ENCODE results near the gene AR.

AR gene

DNA sequence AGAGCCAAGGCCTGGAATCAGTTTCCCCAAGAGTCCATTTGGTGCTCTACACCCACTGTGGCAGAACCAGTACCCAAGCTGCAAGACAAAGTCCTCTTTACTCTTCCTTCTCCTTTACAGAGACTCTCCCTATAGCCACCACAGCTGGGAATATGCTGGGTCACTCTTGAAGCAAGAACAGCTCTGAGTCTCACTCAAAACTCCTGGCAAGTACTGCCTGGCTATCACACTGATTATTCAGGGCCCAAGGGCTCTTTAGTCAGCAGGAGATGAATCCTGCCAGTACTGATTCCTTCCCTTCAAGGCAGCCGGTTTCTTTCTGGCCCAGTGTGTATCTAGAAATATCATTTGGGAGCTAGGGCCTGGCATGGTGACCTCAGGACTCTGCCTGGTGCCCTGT is 130.9 kb downstream of the AR start:
- Histone ChIP-seq H3K4me3 (ENCODE audit: insufficient read depth, low read length, poor library complexity, severe bottlenecking) (no peak overlapping the region), H3K27ac (ENCODE audit: low read depth, low read length) (no peak overlapping the region)

DNA sequence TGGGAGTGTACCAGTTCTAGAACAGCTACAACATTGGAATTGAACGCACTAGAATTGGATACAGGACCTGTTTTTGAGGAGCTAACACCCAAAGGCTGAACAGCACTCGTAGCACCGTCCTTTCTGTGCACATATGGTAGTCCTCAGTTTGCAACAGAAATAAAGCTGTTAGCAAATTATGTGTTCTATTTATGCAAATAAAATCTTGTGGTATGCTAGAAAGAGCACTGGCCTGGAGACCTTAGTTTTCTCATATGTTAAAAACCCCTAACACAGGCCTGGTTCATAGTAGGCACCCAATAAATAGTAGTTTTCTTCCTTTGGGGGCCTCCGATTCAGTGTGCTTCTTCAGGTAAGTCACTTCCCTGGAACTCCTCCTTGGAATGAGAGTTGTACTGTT is 140.3 kb downstream of the AR start:
- Histone ChIP-seq H3K36me3 (ENCODE audit: low read length) (no peaks in the 10 kb centered on the region), H3K9ac (ENCODE audit: low read length) (no peak overlapping the region), H2AFZ (ENCODE audit: low read depth, low read length, severe bottlenecking) (no peak overlapping the region), H4K20me1 (ENCODE audit: low read depth, low read length) (no peaks in the 10 kb centered on the region), H3K27ac (ENCODE audit: low read depth, low read length) (no peak overlapping the region), H3K9me3 (ENCODE audit: insufficient read depth, low read length) (no peaks in the 10 kb centered on the region), H3K4me3 (ENCODE audit: insufficient read depth, low read length, poor library complexity, severe bottlenecking) (no peak overlapping the region), H3K27me3 (ENCODE audit: low read length) (no peaks in the 10 kb centered on the region), H3K9me2 (replicated peaks; ENCODE audit: insufficient read depth, low read length) (no peaks in the 10 kb centered on the region), H3F3A (ENCODE audit: insufficient read depth) (no peaks in the 10 kb centered on the region), H3K79me2 (ENCODE audit: insufficient read depth, low read length) (no peaks in the 10 kb centered on the region), H3K4me2 (ENCODE audit: low read depth, low read length, poor library complexity, severe bottlenecking) (no peak overlapping the region)
- TF ChIP-seq, protein P1, sequence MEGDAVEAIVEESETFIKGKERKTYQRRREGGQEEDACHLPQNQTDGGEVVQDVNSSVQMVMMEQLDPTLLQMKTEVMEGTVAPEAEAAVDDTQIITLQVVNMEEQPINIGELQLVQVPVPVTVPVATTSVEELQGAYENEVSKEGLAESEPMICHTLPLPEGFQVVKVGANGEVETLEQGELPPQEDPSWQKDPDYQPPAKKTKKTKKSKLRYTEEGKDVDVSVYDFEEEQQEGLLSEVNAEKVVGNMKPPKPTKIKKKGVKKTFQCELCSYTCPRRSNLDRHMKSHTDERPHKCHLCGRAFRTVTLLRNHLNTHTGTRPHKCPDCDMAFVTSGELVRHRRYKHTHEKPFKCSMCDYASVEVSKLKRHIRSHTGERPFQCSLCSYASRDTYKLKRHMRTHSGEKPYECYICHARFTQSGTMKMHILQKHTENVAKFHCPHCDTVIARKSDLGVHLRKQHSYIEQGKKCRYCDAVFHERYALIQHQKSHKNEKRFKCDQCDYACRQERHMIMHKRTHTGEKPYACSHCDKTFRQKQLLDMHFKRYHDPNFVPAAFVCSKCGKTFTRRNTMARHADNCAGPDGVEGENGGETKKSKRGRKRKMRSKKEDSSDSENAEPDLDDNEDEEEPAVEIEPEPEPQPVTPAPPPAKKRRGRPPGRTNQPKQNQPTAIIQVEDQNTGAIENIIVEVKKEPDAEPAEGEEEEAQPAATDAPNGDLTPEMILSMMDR (IDR thresholded peaks at IDR 0.05; ENCODE audit: insufficient read depth, low read length, poor library complexity, severe bottlenecking), result no peak
- TF ChIP-seq EZH2phosphoT487 (conservative IDR thresholded peaks at IDR 0.05; ENCODE audit: low read length), result no peak

More for the DNA sequence above, 130.9 kb downstream of the AR start:
- Histone ChIP-seq H3K9me3 (ENCODE audit: insufficient read depth, low read length) (no peaks in the 10 kb centered on the region), H4K20me1 (ENCODE audit: low read depth, low read length) (no peaks in the 10 kb centered on the region), H3K4me2 (ENCODE audit: low read depth, low read length, poor library complexity, severe bottlenecking) (no peak overlapping the region), H3F3A (ENCODE audit: insufficient read depth) (no peaks in the 10 kb centered on the region), H3K79me2 (ENCODE audit: insufficient read depth, low read length) (no peaks in the 10 kb centered on the region), H3K9me2 (replicated peaks; ENCODE audit: insufficient read depth, low read length) (no peaks in the 10 kb centered on the region), H2AFZ (ENCODE audit: low read depth, low read length, severe bottlenecking) (no peak overlapping the region), H3K9ac (ENCODE audit: low read length) (no peak overlapping the region), H3K36me3 (ENCODE audit: low read length) (no peaks in the 10 kb centered on the region), H3K27me3 (ENCODE audit: low read length) (no peaks in the 10 kb centered on the region)
- TF ChIP-seq, protein P1 (IDR thresholded peaks at IDR 0.05; ENCODE audit: insufficient read depth, low read length, poor library complexity, severe bottlenecking), result no peak
- TF ChIP-seq EZH2phosphoT487 (conservative IDR thresholded peaks at IDR 0.05; ENCODE audit: low read length), result no peak

DNA sequence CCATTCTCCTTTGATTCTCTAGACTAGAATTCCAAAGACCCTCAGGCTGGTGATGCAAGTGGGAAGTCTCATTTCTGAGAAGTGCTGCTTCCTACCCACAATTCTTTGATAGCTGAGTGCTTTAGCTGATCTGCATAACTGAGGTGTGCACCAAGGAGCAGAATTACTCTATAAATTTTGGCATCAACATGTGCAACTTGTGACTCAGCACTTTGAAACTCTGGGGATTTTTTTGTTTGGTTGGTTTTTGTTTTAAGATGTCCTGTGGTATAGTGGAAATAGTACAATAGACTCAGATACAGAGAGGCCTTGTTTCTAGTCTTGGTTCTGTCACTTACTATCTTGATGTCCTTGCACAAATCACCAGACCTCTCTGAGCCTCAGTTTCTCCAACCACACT is 148.4 kb downstream of the AR start:
- no peaks in the 10 kb centered on the region for H3F3A ChIP-seq (ENCODE audit: insufficient read depth)

More for the DNA sequence above, 148.4 kb downstream of the AR start:
- no peaks in the 10 kb centered on the region for H3K9me3 ChIP-seq (ENCODE audit: insufficient read depth, low read length)
- no peak overlapping the region for H3K4me2 ChIP-seq (ENCODE audit: low read depth, low read length, poor library complexity, severe bottlenecking)
- no peak overlapping the region for H3K4me3 ChIP-seq (ENCODE audit: insufficient read depth, low read length, poor library complexity, severe bottlenecking)
- no peaks in the 10 kb centered on the region for H3K36me3 ChIP-seq (ENCODE audit: low read length)
- TF ChIP-seq, protein P1 (IDR thresholded peaks at IDR 0.05; ENCODE audit: insufficient read depth, low read length, poor library complexity, severe bottlenecking), result no peak
- no peak for TF ChIP-seq EZH2phosphoT487 (conservative IDR thresholded peaks at IDR 0.05; ENCODE audit: low read length)
- H3K27ac ChIP-seq (ENCODE audit: low read depth, low read length), result no peak overlapping the region
- no peaks in the 10 kb centered on the region for H4K20me1 ChIP-seq (ENCODE audit: low read depth, low read length)
- H3K9me2 ChIP-seq (replicated peaks; ENCODE audit: insufficient read depth, low read length), result no peaks in the 10 kb centered on the region
- no peaks in the 10 kb centered on the region for H3K27me3 ChIP-seq (ENCODE audit: low read length)
- H3K79me2 ChIP-seq (ENCODE audit: insufficient read depth, low read length), result no peaks in the 10 kb centered on the region
- H3K9ac ChIP-seq (ENCODE audit: low read length), result no peak overlapping the region
- H2AFZ ChIP-seq (ENCODE audit: low read depth, low read length, severe bottlenecking), result no peak overlapping the region

Measured in SU-DHL-6 (cell line).